NB4 (cell line): ENCODE results near the gene INHBC.
"Not testable (repeated sequence)": the region's sequence is repeated elsewhere in the genome, so short reads cannot be mapped to it uniquely, and the experiment has no call there.

Experiments
- DNase-seq: peaks from one replicate; pipeline ENCODE4 v3.0.0; 2010; ENCODE audit warnings: low read depth
- H3K4me3 ChIP-seq: one replicate; pipeline ENCODE4 v1.5.1; 2011; ENCODE audit warnings: mild to moderate bottlenecking, low read depth, low read length, moderate library complexity
- MYC ChIP-seq: IDR thresholded peaks from 2 replicates; pipeline ENCODE4 v1.6.1; 2011; ENCODE audit warnings: low read depth, low read length
- POLR2A ChIP-seq: IDR thresholded peaks from 2 replicates; pipeline ENCODE4 v1.6.1; 2011; ENCODE audit warnings: mild to moderate bottlenecking; ENCODE audit not compliant: insufficient read length; ENCODE audit errors: extremely low read depth
- TF ChIP-seq, protein P1 (sequence below): IDR thresholded peaks from one replicate; pipeline ENCODE4 v1.5.1; 2012; ENCODE audit warnings: low read depth, low read length
- TF ChIP-seq, protein P2 (sequence below): IDR thresholded peaks from 2 replicates; pipeline ENCODE4 v1.6.1; 2011; ENCODE audit warnings: low read depth, low read length

Gene INHBC

DNA sequence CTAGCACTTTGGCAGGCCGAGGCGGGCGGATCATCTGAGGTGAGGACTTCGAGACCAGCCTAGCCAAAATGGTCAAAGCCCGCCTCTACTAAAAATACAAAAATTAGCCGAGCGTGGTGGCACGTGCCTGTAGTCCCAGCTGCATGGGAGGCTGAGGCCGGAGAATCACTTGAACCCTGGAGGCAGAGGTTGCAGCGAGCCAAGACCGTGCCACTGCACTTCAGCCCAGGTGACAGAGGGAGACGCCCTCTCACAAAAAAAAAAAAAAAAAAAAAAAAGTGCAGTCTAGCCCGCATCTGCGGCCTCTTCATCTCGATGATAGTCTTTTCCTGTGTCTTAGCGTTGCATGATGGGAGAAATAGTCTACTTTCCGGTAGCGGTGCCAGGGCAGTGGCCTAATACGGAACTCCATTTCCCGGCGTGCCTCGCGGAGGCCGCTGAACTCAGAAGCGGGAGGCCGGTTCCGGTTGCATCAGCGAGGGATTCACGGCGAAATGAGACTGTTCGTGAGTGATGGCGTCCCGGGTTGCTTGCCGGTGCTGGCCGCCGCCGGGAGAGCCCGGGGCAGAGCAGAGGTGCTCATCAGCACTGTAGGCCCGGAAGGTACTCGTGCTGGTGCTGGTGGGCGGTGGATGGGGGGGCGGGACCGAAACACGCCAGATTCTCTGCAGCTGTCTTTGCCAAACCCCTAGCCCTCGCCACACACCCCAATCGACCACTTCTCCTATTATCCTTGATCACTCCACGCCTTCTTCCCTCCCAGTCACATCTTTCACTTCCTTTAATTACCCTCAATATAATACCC, 53.2 kb downstream of the INHBC start, which contains the start of gene MARS1:
Gene MARS1, plus strand, starts transcription at position 472 of the 805 bp plus-strand sequence. Its CDS starts 23 bp downstream, at position 495.
- H3K4me3 ChIP-seq, result peak within 1 kb of the TSS; percentile 99
- DNase-seq, result peak; percentile 98
- TF ChIP-seq, protein P1, sequence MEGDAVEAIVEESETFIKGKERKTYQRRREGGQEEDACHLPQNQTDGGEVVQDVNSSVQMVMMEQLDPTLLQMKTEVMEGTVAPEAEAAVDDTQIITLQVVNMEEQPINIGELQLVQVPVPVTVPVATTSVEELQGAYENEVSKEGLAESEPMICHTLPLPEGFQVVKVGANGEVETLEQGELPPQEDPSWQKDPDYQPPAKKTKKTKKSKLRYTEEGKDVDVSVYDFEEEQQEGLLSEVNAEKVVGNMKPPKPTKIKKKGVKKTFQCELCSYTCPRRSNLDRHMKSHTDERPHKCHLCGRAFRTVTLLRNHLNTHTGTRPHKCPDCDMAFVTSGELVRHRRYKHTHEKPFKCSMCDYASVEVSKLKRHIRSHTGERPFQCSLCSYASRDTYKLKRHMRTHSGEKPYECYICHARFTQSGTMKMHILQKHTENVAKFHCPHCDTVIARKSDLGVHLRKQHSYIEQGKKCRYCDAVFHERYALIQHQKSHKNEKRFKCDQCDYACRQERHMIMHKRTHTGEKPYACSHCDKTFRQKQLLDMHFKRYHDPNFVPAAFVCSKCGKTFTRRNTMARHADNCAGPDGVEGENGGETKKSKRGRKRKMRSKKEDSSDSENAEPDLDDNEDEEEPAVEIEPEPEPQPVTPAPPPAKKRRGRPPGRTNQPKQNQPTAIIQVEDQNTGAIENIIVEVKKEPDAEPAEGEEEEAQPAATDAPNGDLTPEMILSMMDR, result peak; percentile 47
- TF ChIP-seq POLR2A (peak; percentile 48), MYC (peak; percentile 58)
- TF ChIP-seq, protein P2, sequence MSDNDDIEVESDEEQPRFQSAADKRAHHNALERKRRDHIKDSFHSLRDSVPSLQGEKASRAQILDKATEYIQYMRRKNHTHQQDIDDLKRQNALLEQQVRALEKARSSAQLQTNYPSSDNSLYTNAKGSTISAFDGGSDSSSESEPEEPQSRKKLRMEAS, result peak; percentile 65

DNA sequence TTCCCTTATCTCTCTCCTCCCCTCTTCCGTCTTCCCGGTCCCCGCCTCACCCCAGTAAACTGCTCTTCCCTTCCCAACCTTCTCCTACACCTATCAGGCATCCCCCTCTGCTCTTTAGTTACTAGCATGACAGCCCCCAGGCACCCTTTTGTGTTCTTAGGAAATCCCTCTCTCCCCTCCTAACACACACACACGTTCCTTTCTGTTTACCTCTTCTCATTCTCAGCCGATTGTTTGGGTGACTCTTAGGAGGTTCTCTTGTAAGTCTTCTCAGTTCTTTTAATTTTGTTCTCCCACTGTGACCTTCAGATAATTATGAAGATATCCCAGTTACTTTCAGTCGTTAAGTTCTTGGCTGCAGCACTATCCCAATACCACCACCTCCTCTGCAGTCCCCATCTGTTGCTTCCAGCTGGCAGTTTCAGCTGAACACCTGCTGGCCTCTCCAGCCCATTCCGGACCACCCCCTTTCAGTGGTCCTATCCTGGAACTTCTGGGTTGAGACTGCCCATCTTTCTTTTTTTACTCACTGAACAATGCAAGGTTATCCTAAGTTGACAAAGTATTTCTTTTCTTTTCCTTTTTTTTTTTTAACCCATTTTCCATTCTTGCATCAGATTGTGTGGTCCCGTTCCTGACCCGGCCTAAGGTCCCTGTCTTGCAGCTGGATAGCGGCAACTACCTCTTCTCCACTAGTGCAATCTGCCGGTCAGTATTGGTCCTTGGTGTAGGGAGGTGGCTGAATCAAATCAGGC, 54.0 kb downstream of the INHBC start:
- DNase-seq, result no peak
- TF ChIP-seq, protein P2, result no peak
- TF ChIP-seq, protein P1, result no peak
- TF ChIP-seq MYC (no peak), POLR2A (no peak)
- H3K4me3 ChIP-seq, result peak overlapping the region; percentile 99

DNA sequence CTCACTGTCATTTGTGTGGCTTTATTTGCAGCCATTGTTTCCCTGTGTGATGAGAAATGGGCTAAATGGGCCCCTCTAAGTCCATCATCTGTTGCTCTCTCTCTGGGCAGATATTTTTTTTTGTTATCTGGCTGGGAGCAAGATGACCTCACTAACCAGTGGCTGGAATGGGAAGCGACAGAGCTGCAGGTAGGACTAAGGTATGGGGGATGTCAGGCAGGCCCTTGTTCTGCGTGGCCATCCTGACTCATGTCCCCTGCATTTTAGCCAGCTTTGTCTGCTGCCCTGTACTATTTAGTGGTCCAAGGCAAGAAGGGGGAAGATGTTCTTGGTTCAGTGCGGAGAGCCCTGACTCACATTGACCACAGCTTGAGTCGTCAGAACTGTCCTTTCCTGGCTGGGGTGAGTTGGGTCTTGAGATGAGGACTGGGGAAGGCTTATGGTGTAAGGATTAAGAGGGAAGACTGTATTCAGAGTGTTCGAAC, 54.6 kb downstream of the INHBC start:
- TF ChIP-seq, protein P1, result no peak
- TF ChIP-seq MYC, result no peak
- TF ChIP-seq, protein P2, result no peak
- TF ChIP-seq POLR2A, result no peak
- DNase-seq, result peak; percentile 23
- peak overlapping the region; percentile 99 for H3K4me3 ChIP-seq

DNA sequence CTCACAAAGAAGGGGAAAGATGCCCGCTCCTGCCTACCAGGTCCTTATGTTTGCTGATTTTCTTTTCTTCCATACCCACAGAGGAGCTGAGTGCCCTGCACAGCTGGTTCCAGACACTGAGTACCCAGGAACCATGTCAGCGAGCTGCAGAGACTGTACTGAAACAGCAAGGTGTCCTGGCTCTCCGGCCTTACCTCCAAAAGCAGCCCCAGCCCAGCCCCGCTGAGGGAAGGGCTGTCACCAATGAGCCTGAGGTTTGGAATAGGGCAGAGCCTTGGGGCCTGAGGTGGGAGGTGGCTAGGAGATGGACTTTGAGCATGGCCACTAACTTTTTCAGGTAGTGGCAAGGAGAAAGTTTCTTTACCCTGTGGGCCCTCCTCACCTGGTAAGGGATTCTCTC, 55.5 kb downstream of the INHBC start:
- no peak for TF ChIP-seq MYC
- TF ChIP-seq, protein P1, result no peak
- H3K4me3 ChIP-seq, result no peak overlapping the region
- no peak for DNase-seq

DNA sequence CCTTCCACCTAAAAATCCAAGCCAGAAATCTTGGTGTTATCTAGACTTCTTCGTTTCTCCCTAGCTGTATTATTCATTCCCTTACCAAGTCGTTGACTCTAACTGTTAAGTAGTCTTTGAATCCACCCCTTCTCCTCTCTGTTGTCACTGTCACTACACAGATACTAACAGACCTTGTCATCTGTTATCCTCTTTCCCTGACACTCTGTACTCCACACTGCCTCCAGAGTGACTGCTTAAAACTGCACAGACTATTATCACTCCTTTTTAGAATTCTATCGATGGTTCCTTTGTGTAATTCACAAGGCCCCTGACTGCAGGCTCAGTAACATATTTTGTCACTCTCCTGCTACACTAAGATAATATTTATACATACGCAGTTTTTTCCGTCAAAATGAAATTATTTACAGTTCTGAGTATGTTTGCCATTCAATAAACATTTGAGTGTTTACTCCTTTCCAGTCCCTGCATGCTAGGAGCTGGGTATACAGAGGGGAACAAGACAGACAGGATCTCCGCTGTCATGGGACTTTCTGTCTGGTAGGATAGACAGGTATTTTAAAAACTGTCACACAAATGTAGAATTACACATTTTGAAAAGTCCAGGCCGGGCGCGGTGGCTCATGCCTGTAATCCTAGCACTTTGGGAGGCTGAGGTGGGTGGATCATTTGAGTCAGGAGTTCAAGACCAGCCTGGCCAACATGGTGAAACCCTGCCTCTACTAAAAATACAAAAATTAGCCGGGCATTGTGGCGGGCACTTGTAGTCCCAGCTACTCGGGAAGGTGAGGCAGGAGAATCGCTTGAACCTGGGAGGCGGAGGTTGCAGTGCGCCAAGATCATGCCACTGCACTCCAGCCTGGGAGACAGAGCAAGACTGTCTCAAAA, 57.1 kb downstream of the INHBC start:
- no peak for TF ChIP-seq POLR2A
- TF ChIP-seq, protein P1, result peak; percentile 25
- TF ChIP-seq, protein P2, result no peak
- TF ChIP-seq MYC, result no peak
- peak; percentile 27 for DNase-seq
- H3K4me3 ChIP-seq, result no peak overlapping the region

DNA sequence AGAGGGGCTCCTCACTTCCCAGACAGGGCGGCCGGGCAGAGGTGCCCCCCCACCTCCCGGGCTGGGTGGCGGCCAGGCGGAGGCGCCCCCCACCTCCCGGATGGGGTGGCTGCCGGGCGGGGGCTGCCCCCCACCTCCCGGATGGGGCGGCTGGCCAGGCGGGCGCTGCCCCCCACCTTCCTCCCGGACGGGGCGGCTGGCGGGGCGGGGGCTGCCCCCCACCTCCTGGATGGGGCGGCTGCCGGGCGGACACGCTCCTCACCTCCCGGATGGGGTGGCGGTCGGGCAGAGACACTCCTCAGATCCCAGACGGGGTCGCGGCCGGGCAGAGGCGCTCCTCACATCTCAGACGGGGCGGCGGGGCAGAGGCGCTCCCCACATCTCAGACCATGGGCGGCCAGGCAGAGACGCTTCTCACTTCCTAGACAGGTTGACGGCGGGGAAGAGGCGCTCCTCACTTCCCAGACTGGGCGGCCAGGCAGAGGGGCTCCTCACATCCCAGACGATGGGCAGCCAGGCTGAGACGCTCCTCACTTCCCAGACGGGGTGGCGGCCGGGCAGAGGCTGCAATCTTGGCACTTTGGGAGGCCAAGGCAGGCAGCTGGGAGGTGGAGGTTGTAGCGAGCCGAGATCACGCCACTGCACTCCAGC, 60.6 kb downstream of the INHBC start:
- not testable (repeated sequence) for DNase-seq, H3K4me3 ChIP-seq
